Omental fat pad (tissue), 4 donors: ENCODE data around the gene KLF15. TPM values are rescaled to one million over a fixed set of nuclear protein-coding genes. Genes with fewer than 3 reads are reported as not detected.

Source experiments
- ATAC-seq: fragments of 150-250 bp; one replicate; pipeline ENCODE4 v1.9.1; 2016; ENCODE audit warnings: mild to moderate bottlenecking, moderate library complexity; ENCODE audit not compliant: low FRiP score
- DNase-seq: peaks from one replicate; pipeline ENCODE4 v3.0.0-alpha.2; 2019; ENCODE audit warnings: low spot score
- total RNA-seq, 4 donors: library from RNA; depleted of rRNA; stranded (reverse); fragments of >200 nt; gene quantifications; one replicate each; pipeline ENCODE4 v1.1.0, GENCODE V29; 2016
- TF ChIP-seq, protein P1 (sequence below), 3 donors: fragments of 450-650 bp; IDR thresholded peaks; one replicate each; pipeline ENCODE4 v1.5.1; 2016 to 2017; ENCODE audit warnings: antibody characterized with exemption in 3 of 3, mild to moderate bottlenecking in 3 of 3, moderate library complexity in 2 of 3

Gene KLF15
- total RNA-seq, 4 donors from 2014 or later = 22.3 to 73.1 (median 59.9) TPM

GRCh38 chr3:126342211-126342610 is 15.0 kb downstream of the KLF15 start:
- TF ChIP-seq, protein P1, sequence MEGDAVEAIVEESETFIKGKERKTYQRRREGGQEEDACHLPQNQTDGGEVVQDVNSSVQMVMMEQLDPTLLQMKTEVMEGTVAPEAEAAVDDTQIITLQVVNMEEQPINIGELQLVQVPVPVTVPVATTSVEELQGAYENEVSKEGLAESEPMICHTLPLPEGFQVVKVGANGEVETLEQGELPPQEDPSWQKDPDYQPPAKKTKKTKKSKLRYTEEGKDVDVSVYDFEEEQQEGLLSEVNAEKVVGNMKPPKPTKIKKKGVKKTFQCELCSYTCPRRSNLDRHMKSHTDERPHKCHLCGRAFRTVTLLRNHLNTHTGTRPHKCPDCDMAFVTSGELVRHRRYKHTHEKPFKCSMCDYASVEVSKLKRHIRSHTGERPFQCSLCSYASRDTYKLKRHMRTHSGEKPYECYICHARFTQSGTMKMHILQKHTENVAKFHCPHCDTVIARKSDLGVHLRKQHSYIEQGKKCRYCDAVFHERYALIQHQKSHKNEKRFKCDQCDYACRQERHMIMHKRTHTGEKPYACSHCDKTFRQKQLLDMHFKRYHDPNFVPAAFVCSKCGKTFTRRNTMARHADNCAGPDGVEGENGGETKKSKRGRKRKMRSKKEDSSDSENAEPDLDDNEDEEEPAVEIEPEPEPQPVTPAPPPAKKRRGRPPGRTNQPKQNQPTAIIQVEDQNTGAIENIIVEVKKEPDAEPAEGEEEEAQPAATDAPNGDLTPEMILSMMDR (IDR thresholded peaks at IDR 0.05) = no peak
- DNase-seq (no peak), ATAC-seq (no peak)

- DNase-seq (no peak), ATAC-seq (no peak)
- TF ChIP-seq, protein P1 (IDR thresholded peaks at IDR 0.05) = no peak
Measured at GRCh38 chr3:126341755-126342150, 15.5 kb downstream of the KLF15 start.

- no peak for ATAC-seq
- DNase-seq = no peak
Measured at GRCh38 chr3:126340943-126341754, 16.1 kb downstream of the KLF15 start.

DNA sequence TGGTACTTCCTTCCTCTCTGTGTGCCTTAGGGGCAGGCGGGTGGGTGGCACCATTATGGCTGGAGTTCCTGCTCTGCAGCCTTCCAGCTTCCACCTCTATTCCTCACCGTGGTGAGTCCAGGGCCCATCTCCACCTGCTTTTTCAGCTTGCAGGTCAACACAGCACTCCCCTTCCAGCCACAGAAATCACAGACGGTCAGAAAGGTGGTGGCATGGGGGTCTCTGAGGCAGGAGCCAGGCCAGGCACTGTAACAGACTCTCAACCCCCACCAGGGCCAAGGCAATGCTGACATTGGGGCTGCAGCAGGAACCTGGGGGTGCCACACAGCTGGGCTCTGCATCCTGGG is 16.6 kb downstream of the KLF15 start:
- ATAC-seq = no peak
- TF ChIP-seq, protein P1 (IDR thresholded peaks at IDR 0.05) = no peak

More at GRCh38 chr3:126340943-126341754, 16.1 kb downstream of the KLF15 start:
- TF ChIP-seq, protein P1 (IDR thresholded peaks at IDR 0.05) = no peak

GRCh38 chr3:126340081-126340511 is 17.1 kb downstream of the KLF15 start:
- ATAC-seq (peak; percentile 66), DNase-seq (peak; percentile 21)
- TF ChIP-seq, protein P1 (IDR thresholded peaks at IDR 0.05) = no peak

More for the DNA sequence above, 16.6 kb downstream of the KLF15 start:
- DNase-seq = peak; percentile 17

DNA sequence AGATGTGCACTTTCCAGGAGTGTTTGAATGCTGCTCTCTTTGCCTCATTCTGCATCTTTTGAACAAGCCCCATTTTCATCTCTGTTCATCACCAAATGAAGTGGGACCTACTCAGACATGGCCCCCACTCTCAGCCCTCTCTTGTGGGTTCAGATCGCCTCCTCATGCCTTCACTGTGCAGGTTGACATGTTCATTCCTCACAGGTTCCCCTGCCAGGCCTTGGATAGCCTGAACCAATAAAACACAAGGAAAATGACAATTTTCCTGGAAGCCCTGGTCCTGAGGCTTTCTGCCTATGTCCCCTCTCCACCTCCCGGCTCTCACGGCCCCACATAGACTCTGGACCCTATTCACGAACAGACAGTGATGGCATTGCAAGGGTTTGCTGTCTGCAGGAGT is 17.7 kb downstream of the KLF15 start:
- no peak for DNase-seq
- TF ChIP-seq, protein P1 (IDR thresholded peaks at IDR 0.05) = no peak
- ATAC-seq = no peak

- DNase-seq = no peak
- ATAC-seq = peak; percentile 25
- TF ChIP-seq, protein P1 (IDR thresholded peaks at IDR 0.05) = no peak
Measured at GRCh38 chr3:126338790-126339288, 18.4 kb downstream of the KLF15 start.
